IPS DF 4.7 (cell line): ENCODE measurements around the gene RBBP8NL.

ENCODE experiments used
- DNase-seq: peaks from one replicate; pipeline ENCODE4 v3.0.0-alpha.2; 2013; ENCODE audit warnings: low spot score; ENCODE audit errors: extremely low read depth

RBBP8NL gene

DNA sequence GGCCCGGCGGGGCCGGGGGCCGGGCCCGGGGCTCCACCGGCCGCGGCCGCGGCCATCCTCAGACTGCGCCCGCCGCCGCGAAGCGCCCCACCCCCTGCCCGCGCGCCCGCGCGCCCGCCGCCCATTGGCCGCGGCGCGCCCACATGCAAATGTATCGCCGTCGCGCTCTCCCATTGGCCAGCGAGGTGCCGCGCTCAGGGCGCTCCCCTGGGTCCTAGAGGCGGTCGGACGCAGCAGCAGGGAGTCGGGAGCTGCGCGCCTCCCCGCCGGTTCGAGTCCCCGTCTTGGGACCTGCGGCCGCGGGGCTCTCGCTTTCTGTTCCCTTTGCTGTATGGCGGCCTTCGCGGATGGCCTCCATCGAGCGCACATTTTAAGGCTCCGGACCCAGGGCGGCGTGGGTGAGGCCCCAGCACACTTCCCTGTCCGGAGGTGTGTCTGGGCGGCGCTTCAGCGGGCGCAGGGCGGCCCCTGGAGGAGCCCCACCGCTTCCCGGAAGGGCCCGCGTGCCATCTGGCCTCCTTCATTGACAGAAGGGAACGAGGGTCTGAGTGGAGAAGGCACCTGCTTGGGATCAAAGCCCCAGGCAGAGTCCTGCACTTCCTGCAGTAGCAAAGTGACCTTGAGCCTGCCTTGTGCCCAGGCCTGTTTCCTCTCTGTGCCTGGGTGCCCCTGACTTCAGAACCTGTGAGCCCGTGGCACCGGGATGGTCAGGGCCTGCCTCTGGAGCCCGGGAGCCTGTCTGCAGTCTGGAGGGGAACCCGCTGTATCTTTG, 19.9 kb downstream of the RBBP8NL start, which contains the start of gene CABLES2:
Gene CABLES2, minus strand, starts transcription at position 65 of the 772 bp plus-strand sequence. Its CDS starts 9 bp downstream, at position 56.
- DNase-seq = no peak

DNA sequence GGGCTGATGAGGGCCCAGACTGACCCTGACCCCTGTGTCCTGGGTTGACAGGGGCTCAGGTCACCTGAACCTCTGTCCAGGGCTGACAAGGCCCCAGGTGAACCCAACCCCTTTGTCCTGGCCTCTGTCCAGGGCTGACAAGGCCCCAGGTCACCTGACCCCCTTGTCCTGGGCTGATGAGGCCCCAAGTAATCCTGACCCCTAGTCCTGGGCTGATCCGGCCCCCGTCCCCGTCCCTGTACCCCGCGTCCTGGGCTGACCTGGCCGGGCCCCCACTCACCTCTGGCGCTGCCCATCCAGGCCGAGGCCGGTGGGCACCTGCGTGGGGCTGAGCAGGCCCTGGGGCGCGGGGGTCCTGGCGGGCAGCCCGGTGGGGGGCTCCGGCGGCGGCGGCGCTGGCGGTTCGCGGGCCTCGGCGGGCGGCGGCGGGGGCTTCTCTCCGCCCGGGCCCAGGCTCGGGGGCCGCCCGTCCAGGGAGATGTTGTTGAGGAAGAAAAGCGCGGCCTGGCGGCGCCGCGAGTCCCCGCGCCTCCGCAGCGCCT, 20.6 kb downstream of the RBBP8NL start:
- no peak for DNase-seq

GRCh38 chr20:62405981-62406513, 21.3 kb downstream of the RBBP8NL start:
- DNase-seq = no peak

DNA sequence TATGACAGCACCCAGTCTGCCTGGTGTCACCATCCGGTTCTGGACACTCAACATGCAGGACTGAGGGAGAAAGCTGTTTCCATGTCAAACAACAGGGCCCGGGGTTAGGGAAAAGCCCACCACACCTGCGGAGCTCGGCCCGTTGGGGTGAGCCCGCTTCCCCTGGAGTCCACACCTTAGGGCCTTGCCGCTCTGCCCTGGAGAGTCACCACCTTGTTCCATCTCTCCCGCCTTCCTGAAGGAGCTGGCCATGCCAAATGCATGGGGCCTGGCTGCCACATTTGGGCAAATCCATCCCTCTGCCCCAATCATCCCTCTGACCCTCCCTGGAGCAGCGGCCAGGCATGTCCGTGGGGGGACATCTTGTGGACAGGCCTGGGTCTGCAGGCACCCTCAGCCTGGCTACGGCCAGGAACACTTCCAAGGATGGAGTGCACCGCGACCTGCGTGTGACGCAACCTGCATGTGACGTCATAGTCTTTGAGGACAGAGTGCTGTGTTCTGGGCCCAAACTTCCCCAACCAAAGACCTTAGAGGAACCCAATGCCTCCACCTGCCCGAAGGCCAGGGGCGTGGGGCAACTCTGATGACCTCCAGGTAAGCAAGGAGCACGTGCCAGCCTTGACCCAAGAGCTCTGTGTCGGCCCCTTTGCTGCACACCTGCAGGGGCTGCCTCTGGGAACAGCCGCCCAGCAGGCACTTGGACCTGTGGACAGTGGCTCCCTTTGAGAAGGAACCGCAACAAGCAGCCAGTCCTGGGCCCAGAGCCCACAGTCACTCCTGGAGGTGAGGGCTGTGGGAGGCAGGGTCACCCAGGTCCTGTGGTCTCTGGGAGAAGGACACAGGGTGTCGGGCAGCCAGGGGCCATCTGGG, 22.0 kb downstream of the RBBP8NL start:
- no peak for DNase-seq

- no peak for DNase-seq
Observed at GRCh38 chr20:62404761-62405107, 22.6 kb downstream of the RBBP8NL start.

- no peak for DNase-seq
Observed at GRCh38 chr20:62404112-62404665, 23.1 kb downstream of the RBBP8NL start.

- no peak for DNase-seq
Observed at GRCh38 chr20:62403331-62403730, 24.0 kb downstream of the RBBP8NL start.

DNA sequence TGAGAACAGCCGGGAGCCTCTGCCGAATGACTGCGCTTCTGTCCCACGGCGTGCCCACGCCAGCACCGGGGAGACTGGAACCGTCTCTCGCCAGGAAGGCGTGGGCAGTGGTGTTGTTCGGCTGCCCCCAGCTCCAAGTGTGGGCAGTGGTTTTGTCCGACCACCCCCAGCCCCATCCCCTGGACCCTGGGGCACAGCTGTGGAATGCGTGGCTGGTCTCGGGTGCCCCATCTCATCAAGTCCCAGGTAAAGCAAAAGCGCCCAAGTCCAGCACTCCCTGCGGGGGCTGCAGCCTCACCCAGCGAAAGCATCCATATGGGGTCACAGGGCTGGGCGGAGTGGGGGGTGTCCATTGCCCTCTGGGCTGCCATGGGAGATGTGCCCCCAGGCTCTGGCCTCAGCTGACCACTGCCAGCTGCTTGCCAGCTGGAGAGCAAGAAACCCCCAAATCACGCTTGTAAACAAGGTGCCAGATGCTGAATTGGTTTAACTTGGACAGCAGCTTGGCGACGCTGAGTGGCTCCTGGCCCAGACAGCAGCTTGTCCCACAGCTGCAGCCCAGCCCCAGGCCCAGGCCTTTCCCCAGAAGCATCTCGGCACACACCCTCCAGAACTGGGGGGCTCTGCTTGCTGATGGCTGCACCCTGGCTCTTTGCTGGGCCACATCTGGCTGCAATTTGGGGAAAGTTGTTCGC, 24.7 kb downstream of the RBBP8NL start:
- no peak for DNase-seq

DNA sequence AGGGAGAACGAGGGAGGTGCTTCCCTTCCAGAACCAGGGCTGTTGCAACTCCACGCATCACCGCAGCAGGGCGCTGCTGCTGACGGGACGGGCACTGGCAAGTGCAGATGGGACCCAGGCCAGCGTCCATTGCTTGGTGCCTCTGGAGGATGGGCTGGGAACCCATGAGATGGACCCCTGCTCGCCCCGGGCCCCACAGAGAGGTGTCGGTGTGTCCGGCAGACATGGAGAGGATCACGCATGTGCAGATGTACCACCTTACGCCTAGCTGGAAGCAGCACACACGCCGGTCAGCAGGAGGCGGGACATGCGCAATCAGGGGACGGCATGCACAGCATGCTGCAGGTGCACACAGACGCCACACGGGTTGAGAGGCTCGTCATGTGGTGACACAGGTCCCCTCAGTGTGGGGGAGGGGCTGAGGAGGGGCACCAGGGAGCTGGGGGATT, 26.0 kb downstream of the RBBP8NL start:
- no peak for DNase-seq

- no peak for DNase-seq
Observed at GRCh38 chr20:62400541-62400940, 26.8 kb downstream of the RBBP8NL start.

DNA sequence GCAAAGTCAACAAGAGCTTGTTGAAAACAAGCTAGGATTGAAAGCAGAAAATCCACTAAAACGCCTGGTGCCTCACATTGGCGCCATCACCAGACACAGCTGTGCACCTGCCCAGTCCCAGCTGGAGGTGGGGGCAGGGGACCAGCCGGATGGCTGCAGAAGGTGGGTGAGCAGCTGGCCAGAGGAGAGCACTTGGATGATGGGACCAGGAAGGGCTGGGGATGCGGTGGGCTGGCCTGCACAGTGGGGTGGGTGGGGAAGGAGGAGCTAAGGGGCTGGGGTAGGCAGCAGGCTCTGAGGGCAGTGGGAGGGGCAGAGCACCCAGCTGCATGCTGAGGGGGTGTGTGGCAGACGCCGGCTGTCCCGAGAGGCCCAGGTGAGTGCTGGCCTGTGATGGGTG, 27.3 kb downstream of the RBBP8NL start:
- no peak for DNase-seq

- no peak for DNase-seq
Observed at GRCh38 chr20:62398120-62398821, 29.1 kb downstream of the RBBP8NL start.

DNA sequence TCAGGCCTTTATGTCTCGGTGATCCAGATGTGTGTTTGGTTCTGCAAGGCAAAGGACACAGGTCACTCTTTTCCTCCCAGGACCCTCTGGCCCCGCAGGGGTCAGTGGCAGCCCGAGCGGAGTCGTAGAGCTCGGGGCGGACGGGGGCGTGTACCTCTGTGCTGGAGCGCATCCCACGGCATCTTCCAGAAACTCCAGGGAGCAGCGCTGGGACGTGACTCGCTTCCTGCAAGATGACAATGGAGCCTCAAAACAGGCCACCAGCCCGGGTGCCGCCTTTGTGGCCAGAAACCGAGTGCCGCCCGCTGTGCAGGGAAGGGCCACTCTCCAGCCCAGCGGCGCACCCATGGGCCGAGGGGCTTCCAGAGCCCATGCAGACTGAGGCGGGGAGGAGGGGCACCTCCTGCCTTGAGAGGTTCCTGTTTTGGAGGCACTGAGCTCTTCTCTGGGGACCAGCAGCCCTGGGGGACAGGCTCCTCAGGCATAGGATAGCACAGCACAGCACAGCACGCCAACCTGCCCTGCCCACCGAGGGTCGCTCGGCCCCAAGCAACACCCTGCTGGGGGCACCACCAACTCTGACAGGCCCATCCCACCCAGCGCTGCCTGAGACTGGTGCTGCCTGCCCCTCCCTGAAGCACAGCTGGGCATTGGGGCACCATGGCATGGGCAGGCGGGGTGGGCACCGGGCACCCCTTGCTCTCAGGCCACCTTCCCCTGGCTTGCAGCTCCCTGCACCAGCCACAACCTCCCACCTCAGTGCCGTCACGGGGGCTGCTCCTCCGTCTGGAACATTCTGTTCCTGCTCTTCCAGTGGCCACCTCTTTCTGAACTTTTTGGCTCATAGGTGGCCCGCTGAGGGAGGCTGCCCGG, 30.7 kb downstream of the RBBP8NL start:
- DNase-seq = no peak

GRCh38 chr20:62395311-62396242, 31.8 kb downstream of the RBBP8NL start:
- DNase-seq = no peak

DNA sequence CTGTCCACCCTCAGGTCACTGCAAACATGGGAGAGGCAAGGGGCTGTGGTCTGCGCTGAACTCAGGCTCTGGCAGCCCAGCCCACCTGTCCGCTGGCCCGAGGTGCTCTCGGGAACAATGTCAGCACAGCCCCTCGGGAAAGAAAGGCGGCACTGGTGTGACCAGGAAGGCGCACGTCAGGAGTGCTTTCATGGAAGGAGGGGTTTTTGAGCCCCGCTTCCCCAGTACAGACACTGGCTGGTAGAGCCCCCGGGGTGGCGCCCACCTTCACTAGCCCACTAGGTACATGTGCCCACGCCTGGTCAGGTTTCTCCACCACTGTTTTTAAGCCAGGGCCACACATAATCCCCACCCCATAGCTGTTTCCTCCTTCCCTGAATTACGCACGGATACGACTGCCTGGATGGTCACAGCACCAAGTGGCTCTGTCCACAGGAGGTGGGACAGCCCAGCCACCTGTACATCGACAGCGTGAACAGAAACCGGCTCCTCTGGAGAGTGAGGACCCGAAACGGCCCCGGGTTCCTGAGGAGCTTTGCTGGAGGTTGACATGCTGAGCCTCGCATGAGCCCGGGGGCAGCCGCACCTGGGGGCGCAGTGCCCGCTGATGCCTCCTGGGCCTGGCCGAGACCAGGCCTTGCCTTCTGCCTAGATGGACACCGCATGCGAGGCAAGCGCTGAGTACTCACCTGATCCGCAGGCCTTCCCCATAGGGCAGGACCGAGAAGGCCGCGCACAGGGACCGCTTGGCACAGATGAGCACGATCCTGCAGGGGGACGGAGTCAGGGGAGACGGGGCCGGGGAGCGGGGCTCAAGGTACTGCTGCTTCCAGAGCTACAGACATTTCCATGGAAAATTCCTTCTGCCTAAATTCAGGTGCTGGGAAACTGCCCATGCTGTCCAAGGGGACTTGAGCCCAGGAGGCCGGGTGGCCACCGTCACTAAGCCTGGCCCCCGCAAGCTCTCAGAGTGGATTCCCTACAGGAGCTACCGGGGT, 32.8 kb downstream of the RBBP8NL start:
- DNase-seq = no peak

DNA sequence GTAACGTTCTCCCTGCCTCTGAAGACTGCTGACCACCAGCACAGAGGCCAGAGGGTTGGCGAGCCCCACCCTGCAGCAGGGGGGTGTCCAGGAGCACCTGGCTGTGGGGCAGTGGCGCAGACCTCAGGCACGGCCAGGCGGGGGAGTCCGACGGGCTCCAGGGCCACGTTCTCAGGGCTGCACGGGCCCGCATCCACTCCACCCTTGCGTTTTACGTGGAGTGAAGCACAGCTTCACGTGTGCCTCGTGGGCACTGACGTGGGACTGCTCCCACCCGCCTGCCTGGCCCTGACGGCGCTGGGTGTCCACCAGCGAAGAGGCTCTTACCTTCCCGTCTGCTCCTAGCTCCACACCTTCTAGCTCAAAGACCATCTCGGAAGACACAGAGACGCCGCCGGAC, 33.5 kb downstream of the RBBP8NL start:
- no peak for DNase-seq

DNA sequence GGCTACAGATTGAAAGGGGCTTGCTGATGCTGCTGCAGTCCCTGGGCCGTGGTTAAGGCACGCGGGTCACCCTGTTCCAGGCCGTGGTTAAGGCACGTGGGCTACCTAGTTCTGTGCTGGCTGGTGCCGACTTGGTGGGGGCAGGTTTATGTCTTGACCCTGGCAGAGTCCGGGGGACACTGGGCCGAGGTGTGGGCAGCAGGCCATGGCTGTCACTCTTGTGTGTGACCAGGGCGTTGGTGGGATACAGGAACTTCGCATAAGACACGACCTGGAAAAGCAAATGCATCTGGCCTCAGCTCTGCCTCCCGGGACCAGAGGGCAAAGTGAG, 34.0 kb downstream of the RBBP8NL start:
- DNase-seq = no peak
